Activated CD4-positive, alpha-beta memory T cell treated with anti-CD3 and anti-CD28 coated beads for 36 hours (primary cell): Measurements from ENCODE around the gene DYNAP. TPM values are rescaled to one million over a fixed set of nuclear protein-coding genes. Genes with fewer than 3 reads are reported as not detected.

ENCODE experiments used
- CTCF ChIA-PET: fragments of 350-600 bp; sonication (Branson Sonifier 250); formaldehyde crosslinking; loops from one replicate; lab custom pipeline; 2021; ENCODE audit warnings: antibody characterized with exemption, inconsistent platforms; lab: Charles Lee
- POLR2A ChIA-PET: fragments of 350-600 bp; sonication (Branson Sonifier 250); formaldehyde crosslinking; loops from one replicate; lab custom pipeline; 2021; ENCODE audit warnings: antibody characterized with exemption; lab: Charles Lee
- DNase-seq: peaks from one replicate; pipeline ENCODE4 v3.0.0-alpha.2; 2020
- H3K27ac Mint-ChIP-seq: one replicate; pipeline ENCODE4 v1.8.0; 2021; ENCODE audit warnings: mixed read lengths
- H3K27me3 Mint-ChIP-seq: one replicate; pipeline ENCODE4 v1.8.0; 2021; ENCODE audit warnings: mixed read lengths
- H3K36me3 Mint-ChIP-seq: one replicate; pipeline ENCODE4 v1.8.0; 2021; ENCODE audit warnings: mixed read lengths
- H3K4me1 Mint-ChIP-seq: one replicate; pipeline ENCODE4 v1.8.0; 2021; ENCODE audit warnings: low read depth, mixed read lengths
- H3K4me3 Mint-ChIP-seq: one replicate; pipeline ENCODE4 v1.8.0; 2021; ENCODE audit warnings: mild to moderate bottlenecking, mixed read lengths
- H3K9me3 Mint-ChIP-seq: one replicate; pipeline ENCODE4 v1.8.0; 2021; ENCODE audit warnings: mixed read lengths
- intact Hi-C: fragments of 100-400 bp; cut with micrococcal nuclease; formaldehyde crosslinking; loops from one replicate; pipeline ENCODE4 v1.15.1; 2023
- total RNA-seq, 2 experiments: library from RNA; stranded (reverse); gene quantifications; one replicate each; pipeline ENCODE4 v1.2.3, GENCODE V29; 2021

Gene DYNAP, protein sequence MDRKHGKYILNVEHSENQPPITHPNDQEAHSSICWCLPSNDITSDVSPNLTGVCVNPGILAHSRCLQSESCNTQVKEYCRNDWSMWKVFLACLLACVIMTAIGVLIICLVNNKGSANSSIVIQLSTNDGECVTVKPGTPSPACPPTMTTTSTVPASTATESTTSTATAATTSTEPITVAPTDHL
- not detected for total RNA-seq

DNA sequence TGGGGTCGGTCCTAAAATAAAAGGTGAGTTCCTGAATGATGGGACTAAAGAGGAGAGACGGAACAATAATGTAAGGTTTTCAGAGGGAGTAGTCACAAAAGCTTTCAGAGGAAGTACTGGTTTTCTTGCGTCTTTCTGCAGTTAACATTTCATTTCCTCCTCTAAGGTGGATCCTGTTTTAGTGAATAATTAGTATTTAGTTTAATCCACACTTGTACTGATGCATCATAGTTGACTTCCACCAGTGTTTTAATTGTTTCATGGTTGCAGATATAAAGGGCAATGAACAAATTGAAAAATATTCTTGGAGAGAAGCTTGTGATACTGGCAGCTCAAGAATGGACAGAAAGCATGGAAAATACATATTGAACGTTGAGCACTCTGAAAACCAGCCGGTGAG lies at the start of gene DYNAP:
Gene DYNAP (plus strand): TSS at position 301 of the 400 bp plus-strand sequence. CDS start 38 bp downstream, at position 339.
- H3K9me3 Mint-ChIP-seq = no peaks in the 10 kb centered on the region
- ChIA-PET CTCF (no interaction called here), POLR2A (no interaction called here)
- H3K4me3 Mint-ChIP-seq = no peak within 1 kb of the TSS
- H3K36me3 Mint-ChIP-seq = no peaks in the 10 kb centered on the region
- H3K4me1 Mint-ChIP-seq = no peaks in the 10 kb centered on the region
- no peak for DNase-seq
- H3K27me3 Mint-ChIP-seq = peaks cover 4% of the 10 kb centered on the region
- H3K27ac Mint-ChIP-seq = no peak within 1 kb of the TSS
- intact Hi-C loops = no loop called here

- intact Hi-C loops = no loop called here
- ChIA-PET CTCF (no interaction called here), POLR2A (no interaction called here)
- no peaks in the 10 kb centered on the region for H3K36me3 Mint-ChIP-seq
- no peak overlapping the region for H3K27ac Mint-ChIP-seq
- peaks cover 9% of the 10 kb centered on the region for H3K27me3 Mint-ChIP-seq
- H3K4me1 Mint-ChIP-seq = no peaks in the 10 kb centered on the region
- H3K4me3 Mint-ChIP-seq = no peak overlapping the region
- no peak for DNase-seq
- H3K9me3 Mint-ChIP-seq = no peaks in the 10 kb centered on the region
These were observed 39.5 kb upstream of the DYNAP start for GRCh38 chr18:54551590-54551989.

DNA sequence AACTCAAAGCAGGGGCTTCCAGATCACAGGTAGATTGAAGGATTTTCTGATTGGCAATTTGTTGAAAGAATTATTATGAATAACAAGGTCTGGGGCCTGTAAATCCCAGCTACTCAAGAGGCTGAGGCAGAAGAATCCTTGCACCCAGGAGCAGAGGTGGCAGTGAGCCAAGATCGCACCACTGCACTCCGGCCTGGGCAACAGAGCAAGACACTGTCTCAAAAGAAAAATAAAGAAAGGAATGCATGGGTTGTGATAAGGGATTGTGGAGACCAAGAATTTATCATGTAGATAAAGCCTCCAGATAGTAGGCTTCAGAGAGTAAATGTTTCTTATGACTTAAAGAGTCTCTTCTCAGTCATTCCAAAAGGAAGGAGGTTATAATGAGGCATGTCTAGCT lies 35.8 kb upstream of the DYNAP start:
- Mint-ChIP-seq H3K27ac (no peak overlapping the region), H3K9me3 (no peaks in the 10 kb centered on the region), H3K36me3 (no peaks in the 10 kb centered on the region), H3K4me3 (no peak overlapping the region), H3K27me3 (no peaks in the 10 kb centered on the region), H3K4me1 (no peaks in the 10 kb centered on the region)
- ChIA-PET CTCF (interaction anchor here (3.4 kb wide), 1 partner anchor 116 kb away, joined by 22 read pairs; no protein-coding TSS in a partner anchor), POLR2A (no interaction called here)
- DNase-seq = no peak
- intact Hi-C loops = no loop called here

GRCh38 chr18:54555996-54556395 lies 35.0 kb upstream of the DYNAP start:
- Mint-ChIP-seq H3K36me3 (no peaks in the 10 kb centered on the region), H3K9me3 (no peaks in the 10 kb centered on the region), H3K4me1 (no peaks in the 10 kb centered on the region), H3K4me3 (no peak overlapping the region), H3K27ac (no peak overlapping the region), H3K27me3 (no peaks in the 10 kb centered on the region)
- intact Hi-C loops = no loop called here
- ChIA-PET CTCF (interaction anchor here (0.6 to 3.4 kb wide), 2 partner anchors 56 to 115 kb away, joined by 5 to 22 read pairs; no protein-coding TSS in a partner anchor), POLR2A (no interaction called here)
- DNase-seq = no peak

- CTCF ChIA-PET = interaction anchor here (0.7 to 3.7 kb wide), 5 partner anchors 8 to 425 kb away, joined by 3 to 27 read pairs (median 5); no protein-coding TSS in a partner anchor
- intact Hi-C loops = no loop called here
- no peaks in the 10 kb centered on the region for H3K27me3 Mint-ChIP-seq
- no peak overlapping the region for H3K4me3 Mint-ChIP-seq
- no peaks in the 10 kb centered on the region for H3K36me3 Mint-ChIP-seq
- no peak overlapping the region for H3K27ac Mint-ChIP-seq
- H3K9me3 Mint-ChIP-seq = no peaks in the 10 kb centered on the region
- DNase-seq = no peak
- POLR2A ChIA-PET = no interaction called here
- no peaks in the 10 kb centered on the region for H3K4me1 Mint-ChIP-seq
These were observed 33.1 kb upstream of the DYNAP start for GRCh38 chr18:54557958-54558357.

GRCh38 chr18:54558609-54559585 lies 32.1 kb upstream of the DYNAP start:
- ChIA-PET POLR2A (no interaction called here), CTCF (interaction anchor here (0.7 to 3.7 kb wide), 6 partner anchors 112 to 1354 kb away, joined by 3 to 27 read pairs (median 6); no protein-coding TSS in a partner anchor)
- DNase-seq = no peak
- no peaks in the 10 kb centered on the region for H3K4me1 Mint-ChIP-seq
- no peak overlapping the region for H3K27ac Mint-ChIP-seq
- intact Hi-C loops = loop anchor here (1.0 kb wide), 2 partner anchors 112 to 424 kb away; no protein-coding TSS in a partner anchor
- no peak overlapping the region for H3K4me3 Mint-ChIP-seq
- no peaks in the 10 kb centered on the region for H3K27me3 Mint-ChIP-seq
- H3K9me3 Mint-ChIP-seq = no peaks in the 10 kb centered on the region
- no peaks in the 10 kb centered on the region for H3K36me3 Mint-ChIP-seq

DNA sequence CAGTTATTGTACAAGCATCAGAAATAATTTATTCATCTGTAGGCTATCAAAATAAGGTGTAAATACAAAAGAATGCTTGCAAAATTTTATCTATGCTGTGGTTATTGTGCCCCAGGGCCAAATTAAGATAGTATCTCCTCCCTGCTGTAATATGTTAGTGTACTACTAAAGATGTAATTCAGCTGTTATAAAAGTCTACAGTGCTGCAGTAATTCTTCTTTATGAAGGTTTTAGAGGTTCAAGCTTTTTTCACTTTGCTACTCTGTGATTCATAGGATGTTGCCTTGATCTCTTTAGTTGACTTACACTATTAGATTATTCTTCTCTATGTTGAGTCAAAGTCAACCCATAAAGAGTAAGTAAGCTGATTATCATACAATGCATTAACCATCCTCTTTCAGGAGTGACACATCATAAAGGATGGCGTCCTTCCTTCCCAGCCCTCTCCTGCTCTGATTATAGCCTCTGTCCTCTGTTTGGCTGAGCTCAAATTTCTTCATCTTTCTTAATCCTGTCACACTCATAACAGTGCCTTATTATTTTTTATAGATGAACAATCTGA lies 29.3 kb upstream of the DYNAP start:
- Mint-ChIP-seq H3K27me3 (no peaks in the 10 kb centered on the region), H3K27ac (no peak overlapping the region), H3K4me1 (no peaks in the 10 kb centered on the region), H3K4me3 (no peak overlapping the region), H3K36me3 (no peaks in the 10 kb centered on the region), H3K9me3 (no peaks in the 10 kb centered on the region)
- intact Hi-C loops = no loop called here
- DNase-seq = no peak
- POLR2A ChIA-PET = no interaction called here
- CTCF ChIA-PET = interaction anchor here (2.6 kb wide), 1 partner anchor 422 kb away, joined by 7 read pairs; no protein-coding TSS in a partner anchor

DNA sequence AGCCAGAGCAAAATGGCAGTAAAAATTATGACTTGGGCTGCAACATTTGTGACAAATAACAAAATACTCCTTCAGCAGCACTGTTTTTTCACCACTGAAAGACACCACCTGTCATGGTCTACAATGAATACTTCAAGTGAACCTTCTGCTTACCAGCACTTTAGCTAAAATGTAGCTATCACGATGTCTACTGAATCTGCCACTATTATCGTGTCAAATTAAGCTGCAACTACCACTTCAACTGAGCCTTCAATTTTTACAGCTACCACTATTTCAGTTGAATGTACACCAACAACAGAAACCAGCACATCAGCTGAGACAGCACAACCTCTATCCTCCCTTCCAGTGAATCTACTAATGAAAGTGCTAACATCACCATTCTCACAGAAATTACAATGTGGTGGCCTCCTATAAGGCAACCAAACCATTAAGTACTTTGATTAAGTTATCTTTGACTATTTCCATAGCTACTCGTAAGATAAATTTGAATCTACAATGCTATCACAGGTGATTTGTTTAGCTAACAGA lies 10.8 kb upstream of the DYNAP start:
- no peak overlapping the region for H3K4me3 Mint-ChIP-seq
- H3K36me3 Mint-ChIP-seq = no peaks in the 10 kb centered on the region
- ChIA-PET POLR2A (no interaction called here), CTCF (no interaction called here)
- H3K9me3 Mint-ChIP-seq = no peaks in the 10 kb centered on the region
- DNase-seq = no peak
- intact Hi-C loops = no loop called here
- H3K27ac Mint-ChIP-seq = no peak overlapping the region
- peaks cover 8% of the 10 kb centered on the region for H3K27me3 Mint-ChIP-seq
- no peaks in the 10 kb centered on the region for H3K4me1 Mint-ChIP-seq

GRCh38 chr18:54584065-54584464 lies 7.0 kb upstream of the DYNAP start:
- no peak overlapping the region for H3K4me3 Mint-ChIP-seq
- no peaks in the 10 kb centered on the region for H3K4me1 Mint-ChIP-seq
- no peak overlapping the region for H3K27ac Mint-ChIP-seq
- CTCF ChIA-PET = no interaction called here
- intact Hi-C loops = no loop called here
- H3K36me3 Mint-ChIP-seq = no peaks in the 10 kb centered on the region
- DNase-seq = no peak
- POLR2A ChIA-PET = no interaction called here
- no peaks in the 10 kb centered on the region for H3K9me3 Mint-ChIP-seq
- peaks cover 3% of the 10 kb centered on the region for H3K27me3 Mint-ChIP-seq

GRCh38 chr18:54585743-54586142 lies 5.3 kb upstream of the DYNAP start:
- Mint-ChIP-seq H3K27ac (no peak overlapping the region), H3K36me3 (no peaks in the 10 kb centered on the region), H3K9me3 (no peaks in the 10 kb centered on the region), H3K27me3 (peaks cover 6% of the 10 kb centered on the region), H3K4me3 (no peak overlapping the region), H3K4me1 (no peaks in the 10 kb centered on the region)
- ChIA-PET CTCF (interaction anchor here (0.7 to 1.3 kb wide), 2 partner anchors 85 to 374 kb away, joined by 3 to 7 read pairs; no protein-coding TSS in a partner anchor), POLR2A (no interaction called here)
- no peak for DNase-seq
- intact Hi-C loops = no loop called here

GRCh38 chr18:54604211-54604610 lies 13.2 kb downstream of the DYNAP start:
- no peaks in the 10 kb centered on the region for H3K9me3 Mint-ChIP-seq
- H3K4me3 Mint-ChIP-seq = no peak overlapping the region
- ChIA-PET POLR2A (no interaction called here), CTCF (no interaction called here)
- intact Hi-C loops = no loop called here
- H3K4me1 Mint-ChIP-seq = no peaks in the 10 kb centered on the region
- H3K36me3 Mint-ChIP-seq = no peaks in the 10 kb centered on the region
- no peak overlapping the region for H3K27ac Mint-ChIP-seq
- no peak for DNase-seq
- H3K27me3 Mint-ChIP-seq = no peaks in the 10 kb centered on the region

GRCh38 chr18:54606835-54607212 lies 15.8 kb downstream of the DYNAP start:
- no peak for DNase-seq
- no peaks in the 10 kb centered on the region for H3K9me3 Mint-ChIP-seq
- no peak overlapping the region for H3K4me3 Mint-ChIP-seq
- H3K4me1 Mint-ChIP-seq = no peaks in the 10 kb centered on the region
- H3K36me3 Mint-ChIP-seq = no peaks in the 10 kb centered on the region
- POLR2A ChIA-PET = interaction anchor here (0.6 kb wide), 1 partner anchor 29 kb away, joined by 3 read pairs; no protein-coding TSS in a partner anchor
- H3K27me3 Mint-ChIP-seq = no peaks in the 10 kb centered on the region
- CTCF ChIA-PET = interaction anchor here (0.6 kb wide), 1 partner anchor 29 kb away, joined by 3 read pairs; no protein-coding TSS in a partner anchor
- intact Hi-C loops = no loop called here
- no peak overlapping the region for H3K27ac Mint-ChIP-seq
